Measurements from ENCODE around the gene C1orf52. TPM values are rescaled to one million over a fixed set of nuclear protein-coding genes. Genes with fewer than 3 reads are reported as not detected.

Gene C1orf52
- total and polyA plus RNA-seq, 2 of the 13 experiments (the other 11 are each of a cell fraction or from before 2014, with no cell fraction given) = 19.4 to 27.4 TPM

DNA sequence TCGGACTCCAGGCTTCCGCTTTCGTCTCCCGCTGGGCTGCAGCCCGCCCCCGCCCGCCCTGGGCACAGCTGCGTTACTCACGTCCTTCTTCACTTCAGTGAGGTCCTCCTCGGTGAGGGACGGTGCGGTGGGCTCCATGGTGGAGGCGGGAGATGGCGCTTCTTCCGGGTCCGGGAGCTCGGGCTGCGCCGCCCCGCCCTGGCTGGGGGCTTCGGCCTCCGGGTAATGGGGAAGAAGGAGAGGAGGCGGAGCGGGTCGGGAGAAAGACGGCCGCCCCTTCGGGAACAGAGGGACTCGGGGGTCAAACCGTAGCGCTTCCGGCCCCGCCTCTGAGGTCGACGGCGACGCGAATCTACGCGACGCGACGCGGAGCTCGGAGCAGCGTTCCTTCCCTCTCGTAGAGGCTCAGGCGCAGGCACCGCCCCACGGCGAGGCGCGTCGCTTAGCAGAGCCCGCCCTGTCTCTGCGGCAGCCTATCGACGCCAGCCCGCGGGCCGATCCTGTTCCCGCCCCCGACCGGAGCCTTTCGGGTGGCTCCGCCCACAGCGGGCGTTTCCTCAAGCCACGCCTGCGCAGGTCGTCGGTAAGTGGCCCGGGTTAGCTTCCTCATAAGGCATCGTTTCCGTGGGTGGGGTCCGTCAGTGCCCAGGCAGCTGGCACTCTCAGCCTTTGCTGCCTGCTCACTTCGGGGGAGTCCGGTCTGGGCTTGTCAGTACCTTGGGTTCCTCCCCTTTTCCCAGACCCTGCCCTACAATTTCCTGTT is 16.9 kb upstream of the C1orf52 start, which contains the start of gene BCL10 (continued):
- TF ChIP-seq, protein P1, sequence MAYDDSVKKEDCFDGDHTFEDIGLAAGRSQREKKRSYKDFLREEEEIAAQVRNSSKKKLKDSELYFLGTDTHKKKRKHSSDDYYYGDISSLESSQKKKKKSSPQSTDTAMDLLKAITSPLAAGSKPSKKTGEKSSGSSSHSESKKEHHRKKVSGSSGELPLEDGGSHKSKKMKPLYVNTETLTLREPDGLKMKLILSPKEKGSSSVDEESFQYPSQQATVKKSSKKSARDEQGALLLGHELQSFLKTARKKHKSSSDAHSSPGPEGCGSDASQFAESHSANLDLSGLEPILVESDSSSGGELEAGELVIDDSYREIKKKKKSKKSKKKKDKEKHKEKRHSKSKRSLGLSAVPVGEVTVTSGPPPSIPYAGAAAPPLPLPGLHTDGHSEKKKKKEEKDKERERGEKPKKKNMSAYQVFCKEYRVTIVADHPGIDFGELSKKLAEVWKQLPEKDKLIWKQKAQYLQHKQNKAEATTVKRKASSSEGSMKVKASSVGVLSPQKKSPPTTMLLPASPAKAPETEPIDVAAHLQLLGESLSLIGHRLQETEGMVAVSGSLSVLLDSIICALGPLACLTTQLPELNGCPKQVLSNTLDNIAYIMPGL (CRISPR knock-in tag; IDR thresholded peaks at IDR 0.05; ENCODE audit: borderline replicate concordance in 1 of 2, low read depth in 1 of 2) = peak in 1 of 2 experiments; percentile 84; a peak in 2 of 4 replicates
- TF ChIP-seq MXI1 (IDR thresholded peaks at IDR 0.05; ENCODE audit: borderline replicate concordance, low read depth, low read length) = no peak; the same call in 2 of the 3 replicates
- TF ChIP-seq CBX2 (IDR thresholded peaks at IDR 0.05; ENCODE audit: low read depth, low read length) = no peak
- no peak for TF ChIP-seq CBX2 (CRISPR knock-in tag; IDR thresholded peaks at IDR 0.05; ENCODE audit: low read depth)
- TF ChIP-seq, protein P2, sequence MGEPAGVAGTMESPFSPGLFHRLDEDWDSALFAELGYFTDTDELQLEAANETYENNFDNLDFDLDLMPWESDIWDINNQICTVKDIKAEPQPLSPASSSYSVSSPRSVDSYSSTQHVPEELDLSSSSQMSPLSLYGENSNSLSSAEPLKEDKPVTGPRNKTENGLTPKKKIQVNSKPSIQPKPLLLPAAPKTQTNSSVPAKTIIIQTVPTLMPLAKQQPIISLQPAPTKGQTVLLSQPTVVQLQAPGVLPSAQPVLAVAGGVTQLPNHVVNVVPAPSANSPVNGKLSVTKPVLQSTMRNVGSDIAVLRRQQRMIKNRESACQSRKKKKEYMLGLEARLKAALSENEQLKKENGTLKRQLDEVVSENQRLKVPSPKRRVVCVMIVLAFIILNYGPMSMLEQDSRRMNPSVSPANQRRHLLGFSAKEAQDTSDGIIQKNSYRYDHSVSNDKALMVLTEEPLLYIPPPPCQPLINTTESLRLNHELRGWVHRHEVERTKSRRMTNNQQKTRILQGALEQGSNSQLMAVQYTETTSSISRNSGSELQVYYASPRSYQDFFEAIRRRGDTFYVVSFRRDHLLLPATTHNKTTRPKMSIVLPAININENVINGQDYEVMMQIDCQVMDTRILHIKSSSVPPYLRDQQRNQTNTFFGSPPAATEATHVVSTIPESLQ (CRISPR knock-in tag; conservative IDR thresholded peaks at IDR 0.05) = 0 out of 2 replicates have a peak, but pooled peaks have one; percentile 73
- TF ChIP-seq, protein P3, sequence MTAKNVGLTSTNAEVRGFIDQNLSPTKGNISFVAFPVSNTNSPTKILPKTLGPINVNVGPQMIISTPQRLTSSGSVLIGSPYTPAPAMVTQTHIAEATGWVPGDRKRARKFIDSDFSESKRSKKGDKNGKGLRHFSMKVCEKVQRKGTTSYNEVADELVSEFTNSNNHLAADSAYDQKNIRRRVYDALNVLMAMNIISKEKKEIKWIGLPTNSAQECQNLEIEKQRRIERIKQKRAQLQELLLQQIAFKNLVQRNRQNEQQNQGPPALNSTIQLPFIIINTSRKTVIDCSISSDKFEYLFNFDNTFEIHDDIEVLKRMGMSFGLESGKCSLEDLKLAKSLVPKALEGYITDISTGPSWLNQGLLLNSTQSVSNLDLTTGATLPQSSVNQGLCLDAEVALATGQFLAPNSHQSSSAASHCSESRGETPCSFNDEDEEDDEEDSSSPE (CRISPR knock-in tag; IDR thresholded peaks at IDR 0.05) = peak; percentile 57
- TF ChIP-seq ZMYM3 (CRISPR knock-in tag; IDR thresholded peaks at IDR 0.05) = 0 out of 2 replicates have a peak, but pooled peaks have one; percentile 22
- no peak for TF ChIP-seq RBM22 (optimal IDR thresholded peaks at IDR 0.05; ENCODE audit: low read length)
- TF ChIP-seq HMGA1 (CRISPR knock-in tag; conservative IDR thresholded peaks at IDR 0.05) = no peak
- TF ChIP-seq KLF6 (CRISPR knock-in tag; IDR thresholded peaks at IDR 0.05) = no peak
- TF ChIP-seq ZNF136 (CRISPR knock-in tag; IDR thresholded peaks at IDR 0.05; ENCODE audit: low read depth) = peak; percentile 37; the same call in 1 of the 2 replicates
- no peak for TF ChIP-seq FOSL1 (CRISPR knock-in tag; IDR thresholded peaks at IDR 0.05; ENCODE audit: borderline replicate concordance)
- TF ChIP-seq ZNF567 (CRISPR knock-in tag; IDR thresholded peaks at IDR 0.05; ENCODE audit: borderline replicate concordance) = no peak
- TF ChIP-seq ZFX (CRISPR knock-in tag; IDR thresholded peaks at IDR 0.05; ENCODE audit: low read depth) = peak; percentile 57
- no peak for TF ChIP-seq FOXP1 (IDR thresholded peaks at IDR 0.05)
- TF ChIP-seq FOXP1 (CRISPR knock-in tag; IDR thresholded peaks at IDR 0.05) = no peak
- TF ChIP-seq TSC22D2 (CRISPR knock-in tag; IDR thresholded peaks at IDR 0.05; ENCODE audit: borderline replicate concordance) = no peak
- TF ChIP-seq DR1 (CRISPR knock-in tag; IDR thresholded peaks at IDR 0.05) = peak; percentile 58; the same call in 1 of the 2 replicates
- TF ChIP-seq, protein P4, sequence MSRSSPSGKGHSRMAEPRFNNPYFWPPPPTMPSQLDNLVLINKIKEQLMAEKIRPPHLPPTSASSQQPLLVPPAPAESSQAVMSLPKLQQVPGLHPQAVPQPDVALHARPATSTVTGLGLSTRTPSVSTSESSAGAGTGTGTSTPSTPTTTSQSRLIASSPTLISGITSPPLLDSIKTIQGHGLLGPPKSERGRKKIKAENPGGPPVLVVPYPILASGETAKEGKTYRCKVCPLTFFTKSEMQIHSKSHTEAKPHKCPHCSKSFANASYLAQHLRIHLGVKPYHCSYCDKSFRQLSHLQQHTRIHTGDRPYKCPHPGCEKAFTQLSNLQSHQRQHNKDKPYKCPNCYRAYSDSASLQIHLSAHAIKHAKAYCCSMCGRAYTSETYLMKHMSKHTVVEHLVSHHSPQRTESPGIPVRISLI (CRISPR knock-in tag; IDR thresholded peaks at IDR 0.05; ENCODE audit: borderline replicate concordance) = no peak
- TF ChIP-seq WIZ (CRISPR knock-in tag; IDR thresholded peaks at IDR 0.05) = peak; percentile 85; the same call in 1 of the 2 replicates
- peak; percentile 98 for TF ChIP-seq SP4 (CRISPR knock-in tag; IDR thresholded peaks at IDR 0.05)
- no peak; the same call in 1 of the 2 replicates for TF ChIP-seq RFXANK (CRISPR knock-in tag; IDR thresholded peaks at IDR 0.05)
- TF ChIP-seq ZNF781 (CRISPR knock-in tag; IDR thresholded peaks at IDR 0.05; ENCODE audit: borderline replicate concordance, not compliant biosample characterization) = peak; percentile 42
- TF ChIP-seq RBM39 (IDR thresholded peaks at IDR 0.05; ENCODE audit: low read depth, low read length, poor library complexity, severe bottlenecking) = no peak
- no peak for TF ChIP-seq NBN (conservative IDR thresholded peaks at IDR 0.05)

Measured in HepG2 (cell line).